A673 (cell line): Measurements from ENCODE around the gene NOP14. TPM values are rescaled to one million over a fixed set of nuclear protein-coding genes. Genes with fewer than 3 reads are reported as not detected.

ENCODE experiments used
- BruUV-seq: library from RNA; stranded (reverse); fragments of 400-500 nt; replicated peaks from 2 replicates; lab custom pipeline; 2021; lab: Mats Ljungman, UMichigan
- CTCF ChIA-PET: fragments of 300-600 bp; sonication (Branson Sonifier 250); formaldehyde crosslinking; loops from one replicate; lab custom pipeline; 2022; ENCODE audit warnings: antibody characterized with exemption; lab: Charles Lee
- POLR2A ChIA-PET: fragments of 300-600 bp; sonication (Branson Sonifier 250); formaldehyde crosslinking; loops from one replicate; lab custom pipeline; 2022; ENCODE audit warnings: antibody characterized with exemption; ENCODE audit not compliant: low non-redundant PET; lab: Charles Lee
- DNase-seq: peaks from one replicate; pipeline ENCODE4 v3.0.0-alpha.2; 2015; ENCODE audit warnings: low spot score
- H3K27ac ChIP-seq: fragments of 200-600 bp; sonication (generic); 2 replicates; pipeline ENCODE4 v1.5.1; 2016; ENCODE audit warnings: mixed run types, low read depth, mild to moderate bottlenecking, mixed read lengths, antibody characterized with exemption, low read length; ENCODE audit not compliant: poor library complexity, severe bottlenecking
- H3K27me3 ChIP-seq: fragments of 200-600 bp; sonication (generic); replicated peaks from 2 replicates; pipeline ENCODE4 v1.6.1; 2017; ENCODE audit warnings: mixed run types, low read depth, mild to moderate bottlenecking, mixed read lengths, antibody characterized with exemption, low read length; ENCODE audit not compliant: insufficient read depth, poor library complexity
- H3K36me3 ChIP-seq: fragments of 200-600 bp; sonication (generic); 2 replicates; pipeline ENCODE4 v1.6.1; 2016; ENCODE audit warnings: mixed run types, mild to moderate bottlenecking, mixed read lengths, antibody characterized with exemption, low read length; ENCODE audit not compliant: insufficient read depth, poor library complexity, severe bottlenecking
- H3K4me1 ChIP-seq: fragments of 200-600 bp; sonication (generic); 2 replicates; pipeline ENCODE4 v1.6.1; 2017; ENCODE audit warnings: mixed run types, mild to moderate bottlenecking, mixed read lengths, antibody characterized with exemption, low read length; ENCODE audit not compliant: insufficient read depth, poor library complexity, severe bottlenecking
- H3K4me3 ChIP-seq: fragments of 200-600 bp; sonication (generic); 2 replicates; pipeline ENCODE4 v1.5.1; 2016; ENCODE audit warnings: low read depth, mixed run types, mild to moderate bottlenecking, mixed read lengths, low read length; ENCODE audit not compliant: poor library complexity, severe bottlenecking
- H3K9me3 ChIP-seq: fragments of 200-600 bp; sonication (generic); 2 replicates; pipeline ENCODE4 v1.6.1; 2016; ENCODE audit warnings: mixed run types, low read depth, mild to moderate bottlenecking, mixed read lengths, antibody characterized with exemption, low read length; ENCODE audit not compliant: poor library complexity, severe bottlenecking
- EZH2 ChIP-seq: fragments of 200-600 bp; sonication (generic); IDR thresholded peaks from 2 replicates; pipeline ENCODE4 v1.6.1; 2017; ENCODE audit warnings: borderline replicate concordance, low read depth, mild to moderate bottlenecking, mixed read lengths, antibody characterized with exemption, low read length; ENCODE audit not compliant: poor library complexity, severe bottlenecking
- intact Hi-C: fragments of 100-400 bp; cut with micrococcal nuclease; formaldehyde crosslinking; loops from one replicate; pipeline ENCODE4 v1.10.0; 2022; ENCODE audit not compliant: unreplicated experiment
- total RNA-seq: library from RNA; stranded (reverse); gene quantifications from 2 replicates; pipeline ENCODE4 v1.2.3, GENCODE V29; 2021
- TF ChIP-seq, protein P1 (sequence below): fragments of 300-800, 200-600 bp; sonication (generic); conservative IDR thresholded peaks from 2 replicates; pipeline ENCODE4 v1.5.1; 2017; ENCODE audit warnings: low read depth, mild to moderate bottlenecking, antibody characterized with exemption, low read length, moderate library complexity, mixed read lengths

The NOP14 gene
- total RNA-seq, 1 experiment from 2014 or later, result 69.9 TPM

DNA sequence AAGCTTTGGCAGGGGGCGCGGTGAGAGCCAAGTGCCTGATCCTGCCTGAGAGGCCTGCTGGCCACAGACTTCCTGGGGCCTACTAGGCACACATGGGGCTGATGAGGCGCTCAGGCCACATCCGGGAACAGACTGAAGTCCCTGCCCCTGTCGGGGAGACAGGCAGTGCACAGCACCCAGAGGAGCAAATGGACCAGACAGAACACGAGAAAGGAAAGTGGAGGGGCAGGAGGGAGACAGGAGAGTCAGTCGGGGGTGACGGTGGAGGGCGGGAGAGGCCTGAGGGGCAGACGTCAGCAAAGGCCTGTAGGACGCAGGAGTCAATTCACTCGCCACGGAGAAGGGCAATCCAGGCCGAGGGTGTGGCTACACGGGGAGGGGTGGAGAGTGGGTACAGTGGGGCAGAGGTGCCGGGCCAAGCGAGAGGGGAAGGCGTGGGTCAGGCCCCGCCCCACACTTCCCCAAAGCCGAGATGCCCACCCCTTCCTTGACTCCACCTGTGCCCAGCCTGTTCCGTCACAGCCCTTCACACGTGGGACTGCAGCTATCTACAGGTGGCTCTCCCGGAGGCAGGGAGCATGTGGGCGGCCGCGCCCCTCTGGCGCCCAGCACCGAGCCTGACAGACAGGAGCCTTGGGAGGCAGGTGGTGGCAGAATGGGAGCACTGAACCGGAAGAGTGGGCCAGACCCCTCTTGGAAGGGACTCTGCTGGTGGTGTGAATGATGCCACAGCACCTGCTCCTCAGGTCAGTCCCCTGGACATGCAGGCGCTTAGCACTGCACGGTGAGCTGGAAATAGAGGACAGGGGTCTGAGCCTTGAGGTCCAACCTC, 20.5 kb downstream of the NOP14 start:
- BruUV-seq, result no TSS peak
- Histone ChIP-seq H3K36me3 (peaks cover 84% of the 10 kb centered on the region), H3K27ac (no peak overlapping the region), H3K4me3 (no peak overlapping the region), H3K4me1 (no peaks in the 10 kb centered on the region), H3K27me3 (no peaks in the 10 kb centered on the region), H3K9me3 (no peaks in the 10 kb centered on the region)
- POLR2A ChIA-PET, result no interaction called here
- CTCF ChIA-PET, result interaction anchor here (0.5 kb wide), 1 partner anchor 21 kb away, joined by 3 read pairs; no protein-coding TSS in a partner anchor
- TF ChIP-seq EZH2, result no peak
- TF ChIP-seq, protein P1, sequence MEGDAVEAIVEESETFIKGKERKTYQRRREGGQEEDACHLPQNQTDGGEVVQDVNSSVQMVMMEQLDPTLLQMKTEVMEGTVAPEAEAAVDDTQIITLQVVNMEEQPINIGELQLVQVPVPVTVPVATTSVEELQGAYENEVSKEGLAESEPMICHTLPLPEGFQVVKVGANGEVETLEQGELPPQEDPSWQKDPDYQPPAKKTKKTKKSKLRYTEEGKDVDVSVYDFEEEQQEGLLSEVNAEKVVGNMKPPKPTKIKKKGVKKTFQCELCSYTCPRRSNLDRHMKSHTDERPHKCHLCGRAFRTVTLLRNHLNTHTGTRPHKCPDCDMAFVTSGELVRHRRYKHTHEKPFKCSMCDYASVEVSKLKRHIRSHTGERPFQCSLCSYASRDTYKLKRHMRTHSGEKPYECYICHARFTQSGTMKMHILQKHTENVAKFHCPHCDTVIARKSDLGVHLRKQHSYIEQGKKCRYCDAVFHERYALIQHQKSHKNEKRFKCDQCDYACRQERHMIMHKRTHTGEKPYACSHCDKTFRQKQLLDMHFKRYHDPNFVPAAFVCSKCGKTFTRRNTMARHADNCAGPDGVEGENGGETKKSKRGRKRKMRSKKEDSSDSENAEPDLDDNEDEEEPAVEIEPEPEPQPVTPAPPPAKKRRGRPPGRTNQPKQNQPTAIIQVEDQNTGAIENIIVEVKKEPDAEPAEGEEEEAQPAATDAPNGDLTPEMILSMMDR, result no peak
- intact Hi-C loops, result no loop called here
- no peak for DNase-seq

GRCh38 chr4:2942037-2942531, 21.1 kb downstream of the NOP14 start:
- ChIA-PET POLR2A (no interaction called here), CTCF (no interaction called here)
- no TSS peak for BruUV-seq

DNA sequence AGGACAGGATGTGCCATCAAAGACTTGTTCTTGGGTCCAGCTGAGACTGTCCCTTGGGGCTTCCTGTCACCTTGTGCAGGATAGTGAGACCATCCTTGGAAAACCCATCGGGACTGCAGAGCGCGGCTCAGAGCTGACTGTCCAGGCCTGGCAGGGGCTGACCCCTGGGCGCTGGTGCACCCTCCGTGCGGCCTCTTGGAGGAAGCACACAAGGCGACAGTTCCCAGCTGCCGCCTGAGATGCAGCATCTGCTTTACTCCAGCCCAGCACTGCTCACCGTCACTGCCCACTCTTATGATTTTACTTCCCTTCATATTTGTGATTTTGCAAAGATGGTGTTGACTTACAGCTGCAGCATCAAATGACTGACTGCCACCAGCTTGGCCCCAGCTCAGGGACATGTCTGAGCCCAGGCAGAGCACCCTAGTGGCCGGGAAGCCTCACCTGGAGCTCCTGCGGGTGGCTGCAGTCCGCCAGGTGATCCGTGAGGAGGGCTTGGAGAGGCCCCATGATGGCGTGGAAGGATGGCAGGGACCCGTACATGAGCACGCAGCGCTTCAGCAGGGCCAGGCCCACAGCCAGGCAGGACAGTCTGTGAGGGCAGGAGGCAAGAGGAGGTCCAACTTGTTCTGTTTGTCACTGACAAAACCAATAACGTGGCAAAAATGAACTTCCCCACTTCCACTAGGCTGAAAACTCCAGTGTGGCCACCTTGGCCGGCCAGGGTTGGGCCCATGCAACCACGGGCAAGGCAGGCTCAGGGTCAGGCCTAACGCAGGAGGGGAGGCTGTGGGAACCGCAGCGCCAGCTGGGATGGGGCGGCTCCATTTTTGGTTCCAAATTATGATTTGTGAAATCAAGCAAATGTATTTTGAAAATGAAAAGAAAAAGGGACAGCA, 21.8 kb downstream of the NOP14 start:
- peaks cover 80% of the 10 kb centered on the region for H3K36me3 ChIP-seq
- intact Hi-C loops, result no loop called here

More at GRCh38 chr4:2942037-2942531, 21.1 kb downstream of the NOP14 start:
- no peak overlapping the region for H3K27ac ChIP-seq
- DNase-seq, result no peak
- H3K36me3 ChIP-seq, result peaks cover 84% of the 10 kb centered on the region
- intact Hi-C loops, result no loop called here
- no peaks in the 10 kb centered on the region for H3K9me3 ChIP-seq
- no peak overlapping the region for H3K4me3 ChIP-seq
- no peak for TF ChIP-seq EZH2
- TF ChIP-seq, protein P1, result no peak
- no peaks in the 10 kb centered on the region for H3K4me1 ChIP-seq
- H3K27me3 ChIP-seq, result no peaks in the 10 kb centered on the region

More for the DNA sequence above, 21.8 kb downstream of the NOP14 start:
- TF ChIP-seq, protein P1, result no peak
- no peak for TF ChIP-seq EZH2
- H3K4me3 ChIP-seq, result no peak overlapping the region
- H3K9me3 ChIP-seq, result no peaks in the 10 kb centered on the region
- CTCF ChIA-PET, result no interaction called here
- no TSS peak for BruUV-seq
- no peak overlapping the region for H3K27ac ChIP-seq
- DNase-seq, result no peak
- no peaks in the 10 kb centered on the region for H3K4me1 ChIP-seq
- POLR2A ChIA-PET, result no interaction called here
- no peaks in the 10 kb centered on the region for H3K27me3 ChIP-seq
